GM12878 (cell line): ENCODE measurements around the gene SLC4A2. TPM values are rescaled to one million over a fixed set of nuclear protein-coding genes. Genes with fewer than 3 reads are reported as not detected.
A peak's percentile ranks its signal among the peaks of the same experiment; 100 is the strongest.

Source experiments
- ATAC-seq: fragments of 200-7000 bp; cut with Tn5 transposase; 3 replicates; pipeline ENCODE4 v1.9.1; 2020; ENCODE audit warnings: mild to moderate bottlenecking, moderate library complexity
- BruUV-seq: library from RNA; stranded (reverse); fragments of 400-500 nt; replicated peaks from 2 replicates; lab custom pipeline; 2021; lab: Mats Ljungman, UMichigan
- CTCF ChIA-PET: fragments of 300-600 bp; sonication (Branson Sonifier 250); formaldehyde crosslinking; extraction: SDS; loops from one replicate; lab custom pipeline; 2021; ENCODE audit warnings: inconsistent platforms; lab: Yijun Ruan, JAX
- POLR2A ChIA-PET: fragments of 350-600 bp; formaldehyde crosslinking; extraction: SDS; loops from one replicate; lab custom pipeline; 2021; ENCODE audit warnings: inconsistent platforms; lab: Charles Lee
- RAD21 ChIA-PET: fragments of 300-600 bp; sonication (Branson Sonifier 250); formaldehyde crosslinking; loops from one replicate; lab custom pipeline; 2023; ENCODE audit warnings: antibody characterized with exemption; ENCODE audit not compliant: unreplicated experiment; lab: Charles Lee
- SMC1A ChIA-PET: fragments of 300-600 bp; sonication (Branson Sonifier 250); formaldehyde crosslinking; loops from one replicate; lab custom pipeline; 2023; ENCODE audit not compliant: unreplicated experiment, uncharacterized antibody; lab: Charles Lee
- DNase-seq: peaks from one replicate; pipeline ENCODE4 v3.0.0-alpha.2; 2011; ENCODE audit warnings: low read depth, low spot score
- FAIRE-seq: peaks from 3 replicates; lab custom pipeline; 2011; peaks lifted over from hg19 to GRCh38; lab: Jason Lieb, UNC
- H2AFZ ChIP-seq: 2 replicates; pipeline ENCODE4 v1.6.0; 2011; ENCODE audit warnings: low read depth, low read length, control low read depth; ENCODE audit not compliant: control insufficient read depth
- H3K27ac ChIP-seq: 2 replicates; pipeline ENCODE4 v1.5.1; 2011; ENCODE audit warnings: control low read depth; ENCODE audit not compliant: control insufficient read depth, insufficient read depth
- H3K27me3 ChIP-seq, 2 experiments: replicated peaks in 1 of 2; 2 replicates each; pipeline versions ENCODE4 v1.6.0 to v1.6.1; 2011; ENCODE audit warnings: low read length in 1 of 2; ENCODE audit not compliant: control insufficient read depth in 2 of 2, insufficient read depth in 2 of 2
- H3K36me3 ChIP-seq, 2 experiments: 2 replicates each; pipeline ENCODE4 v1.5.1; 2011; ENCODE audit warnings: low read length in 1 of 2; ENCODE audit not compliant: control insufficient read depth in 2 of 2, insufficient read depth in 2 of 2
- H3K4me1 ChIP-seq: 2 replicates; pipeline ENCODE4 v1.6.1; 2011; ENCODE audit warnings: mild to moderate bottlenecking, low read length, moderate library complexity, mixed read lengths; ENCODE audit not compliant: control insufficient read depth, insufficient read depth
- H3K4me2 ChIP-seq: 2 replicates; pipeline ENCODE4 v1.6.0; 2011; ENCODE audit warnings: control low read depth; ENCODE audit not compliant: control insufficient read depth, insufficient read depth
- H3K4me3 ChIP-seq: fragments of 200-600 bp; sonication (generic); 2 replicates; pipeline ENCODE4 v1.5.1; 2016
- H3K79me2 ChIP-seq: 2 replicates; pipeline ENCODE4 v1.6.0; 2011; ENCODE audit warnings: low read length; ENCODE audit not compliant: control insufficient read depth, insufficient read depth
- H3K9ac ChIP-seq: 2 replicates; pipeline ENCODE4 v1.8.0; 2011; ENCODE audit warnings: low read length, control low read depth, mixed read lengths; ENCODE audit not compliant: control insufficient read depth, insufficient read depth
- H3K9me3 ChIP-seq: replicated peaks from 3 replicates; pipeline ENCODE4 v1.5.1; 2011; ENCODE audit warnings: mild to moderate bottlenecking, low read length; ENCODE audit not compliant: control insufficient read depth, insufficient read depth
- H4K20me1 ChIP-seq: 2 replicates; pipeline ENCODE4 v1.6.0; 2011; ENCODE audit not compliant: control insufficient read depth, insufficient read depth
- EGR1 ChIP-seq, 2 experiments: IDR thresholded peaks; 1 replicate in 1 of 2; 2 replicates in 1 of 2; pipeline ENCODE4 v1.6.1; 2011 to 2012; ENCODE audit warnings: low read depth in 2 of 2, low read length in 2 of 2, borderline replicate concordance in 1 of 2, mild to moderate bottlenecking in 1 of 2, moderate library complexity in 1 of 2
- WGBS: methylation state at CpG from one replicate; pipeline ENCODE4 v1.1.6; 2016; ENCODE audit warnings: low lambda C conversion rate; ENCODE audit not compliant: insufficient replicate concordance, insufficient coverage; ENCODE audit errors: missing lambda C conversion rate; 5-methylcytosine and 5-hydroxymethylcytosine counted together
- in situ Hi-C: fragments of 300-500 bp; cut with MboI; formaldehyde crosslinking; loops from 9 replicates; pipeline ENCODE4 v1.14.3; 2018; ENCODE audit warnings: mixed read lengths
- intact Hi-C: fragments of 100-400 bp; cut with micrococcal nuclease; formaldehyde crosslinking; loops from one replicate; pipeline ENCODE4 v1.14.2; 2022; ENCODE audit not compliant: unreplicated experiment
- polyA plus RNA-seq, 11 experiments: library from polyadenylated mRNA; depleted of rRNA in 4 of 11; unstranded in 6 of 11; stranded (reverse) in 5 of 11; fragments of >200 nt; fragmentation: Nextera tagmentation in 4 of 11; fragmentation: Illumina TruSeq in 1 of 11; extraction: Ambion mirVana in 4 of 11; extraction: Trizol in 1 of 11; gene quantifications; 1 replicate in 1 of 11; 2 replicates in 10 of 11; pipeline versions ENCODE4 v1.2.1 to v1.2.3, GENCODE V29; 2011 to 2016; ENCODE audit warnings: inconsistent platforms in 2 of 11, missing spikeins in 2 of 11, low read depth in 1 of 11
- total RNA-seq, 4 experiments: library from RNA; depleted of rRNA in 3 of 4; stranded (reverse); fragments of >200 nt in 3 of 4; fragmentation: Illumina TruSeq in 1 of 4; extraction: Trizol in 1 of 4; gene quantifications; 2 replicates each; pipeline versions ENCODE4 v1.2.1 to v1.2.3, GENCODE V29; 2013 to 2021
- TF ChIP-seq, protein P1 (sequence below): fragments of 450-650 bp; IDR thresholded peaks from 2 replicates; pipeline ENCODE4 v1.6.1; 2017; ENCODE audit warnings: low read depth, mild to moderate bottlenecking, moderate library complexity
- TF ChIP-seq, protein P2 (sequence below): fragments of 450-650 bp; IDR thresholded peaks from 2 replicates; pipeline ENCODE4 v1.6.1; 2016; ENCODE audit warnings: mild to moderate bottlenecking

Gene SLC4A2
- total and polyA plus RNA-seq, 10 of the 15 experiments (the other 5 are each of a cell fraction or from before 2014, with no cell fraction given) = 2.7 to 78.6 (median 30.1) TPM

DNA sequence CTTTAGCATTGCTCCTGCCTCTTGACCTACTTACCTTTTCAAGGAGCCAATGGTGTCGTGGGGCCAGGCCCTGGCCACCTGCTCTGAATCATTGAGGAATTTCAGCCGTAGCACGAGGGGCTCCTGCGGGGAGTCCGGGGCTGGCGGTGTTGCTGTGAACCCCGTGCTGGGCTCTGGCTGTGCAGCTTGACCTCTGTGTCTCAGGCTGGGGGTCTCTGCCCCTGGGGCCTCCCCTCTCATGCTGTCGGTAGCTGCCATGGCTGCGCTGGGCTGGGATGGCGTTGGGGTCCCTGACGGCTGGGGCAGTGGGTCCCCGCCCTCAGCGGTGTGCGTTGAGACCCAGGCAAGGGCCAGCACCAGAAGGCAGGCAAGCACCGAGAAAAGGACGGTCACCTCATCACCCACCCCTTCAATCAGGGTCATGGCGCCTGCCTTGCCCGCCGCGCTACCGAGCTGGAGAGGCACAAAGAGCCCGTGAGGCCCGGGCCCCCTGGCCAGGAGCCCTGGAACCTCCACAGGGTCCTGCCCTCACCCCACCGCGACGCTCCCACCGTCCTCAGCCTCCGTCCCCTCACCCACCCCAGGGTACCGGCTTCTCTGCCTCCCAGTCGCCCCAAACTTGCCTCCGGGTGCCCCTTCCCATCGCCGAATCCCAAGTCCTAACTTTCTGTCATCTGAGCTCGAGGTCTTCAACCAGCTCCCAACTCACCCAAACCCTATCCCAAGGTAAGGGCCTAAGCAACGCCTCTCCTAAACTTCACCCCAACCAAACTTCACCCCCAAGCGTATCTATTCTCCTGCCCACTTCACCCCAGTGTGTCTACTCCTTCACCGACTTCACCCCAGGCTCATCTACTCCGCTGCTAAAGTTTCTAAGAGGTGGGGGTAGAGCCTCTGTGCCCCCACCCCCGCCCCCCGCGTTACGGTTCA lies 23.0 kb downstream of the SLC4A2 start:
- in situ Hi-C loops = no loop called here
- FAIRE-seq (no peak), ATAC-seq (no peak), DNase-seq (no peak)
- 69% methylated on average over 29 of the region's 42 CpGs for WGBS
- SMC1A ChIA-PET = interaction anchor here (0.8 kb wide), 1 partner anchor 23 kb away, joined by 3 read pairs; the partner anchor contains the start of gene SLC4A2
- Histone ChIP-seq H3K9me3 (no peaks in the 10 kb centered on the region), H4K20me1 (no peaks in the 10 kb centered on the region; the same call in 1 of the 2 replicates), H3K9ac (peak overlapping the region; percentile 65), H3K27me3 (no peaks in the 10 kb centered on the region), H3K4me1 (peaks cover 31% of the 10 kb centered on the region), H3K4me3 (peak overlapping the region; percentile 83), H3K36me3 (no peaks in the 10 kb centered on the region; a peak in 2 of 4 replicates), H3K79me2 (peaks cover 53% of the 10 kb centered on the region), H3K27ac (peak overlapping the region; percentile 70), H2AFZ (0 out of 2 replicates have a peak overlapping the region, but pooled peaks have one; percentile 1), H3K4me2 (peak overlapping the region; percentile 100)
- RAD21 ChIA-PET = no interaction called here
- intact Hi-C loops = loop anchor here (2.0 kb wide), 1 partner anchor 54 kb away; the partner anchor contains the start of gene ABCB8
- TF ChIP-seq, protein P1, sequence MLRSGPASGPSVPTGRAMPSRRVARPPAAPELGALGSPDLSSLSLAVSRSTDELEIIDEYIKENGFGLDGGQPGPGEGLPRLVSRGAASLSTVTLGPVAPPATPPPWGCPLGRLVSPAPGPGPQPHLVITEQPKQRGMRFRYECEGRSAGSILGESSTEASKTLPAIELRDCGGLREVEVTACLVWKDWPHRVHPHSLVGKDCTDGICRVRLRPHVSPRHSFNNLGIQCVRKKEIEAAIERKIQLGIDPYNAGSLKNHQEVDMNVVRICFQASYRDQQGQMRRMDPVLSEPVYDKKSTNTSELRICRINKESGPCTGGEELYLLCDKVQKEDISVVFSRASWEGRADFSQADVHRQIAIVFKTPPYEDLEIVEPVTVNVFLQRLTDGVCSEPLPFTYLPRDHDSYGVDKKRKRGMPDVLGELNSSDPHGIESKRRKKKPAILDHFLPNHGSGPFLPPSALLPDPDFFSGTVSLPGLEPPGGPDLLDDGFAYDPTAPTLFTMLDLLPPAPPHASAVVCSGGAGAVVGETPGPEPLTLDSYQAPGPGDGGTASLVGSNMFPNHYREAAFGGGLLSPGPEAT = no peak
- TF ChIP-seq, protein P2, sequence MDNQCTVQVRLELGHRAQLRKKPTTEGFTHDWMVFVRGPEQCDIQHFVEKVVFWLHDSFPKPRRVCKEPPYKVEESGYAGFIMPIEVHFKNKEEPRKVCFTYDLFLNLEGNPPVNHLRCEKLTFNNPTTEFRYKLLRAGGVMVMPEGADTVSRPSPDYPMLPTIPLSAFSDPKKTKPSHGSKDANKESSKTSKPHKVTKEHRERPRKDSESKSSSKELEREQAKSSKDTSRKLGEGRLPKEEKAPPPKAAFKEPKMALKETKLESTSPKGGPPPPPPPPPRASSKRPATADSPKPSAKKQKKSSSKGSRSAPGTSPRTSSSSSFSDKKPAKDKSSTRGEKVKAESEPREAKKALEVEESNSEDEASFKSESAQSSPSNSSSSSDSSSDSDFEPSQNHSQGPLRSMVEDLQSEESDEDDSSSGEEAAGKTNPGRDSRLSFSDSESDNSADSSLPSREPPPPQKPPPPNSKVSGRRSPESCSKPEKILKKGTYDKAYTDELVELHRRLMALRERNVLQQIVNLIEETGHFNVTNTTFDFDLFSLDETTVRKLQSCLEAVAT = peak; percentile 58; the same call in 1 of the 2 replicates
- peak in 1 of 2 experiments; percentile 15; a peak in 1 of 3 replicates for TF ChIP-seq EGR1 (IDR thresholded peaks at IDR 0.05; ENCODE audit: borderline replicate concordance in 1 of 2, low read depth in 2 of 2, low read length in 2 of 2)
- BruUV-seq = TSS peak; percentile 43
- POLR2A ChIA-PET = interaction anchor here (0.6 to 1.7 kb wide), 3 partner anchors 24 to 299 kb away, joined by 4 to 9 read pairs (median 4); partner anchors contain the start of genes ABCF2 and SLC4A2
- CTCF ChIA-PET = interaction anchor here (1.2 to 1.9 kb wide), 2 partner anchors 9 to 49 kb away, joined by 3 to 5 read pairs; no protein-coding TSS in a partner anchor
